Fibroblast of upper back skin (primary cell): ENCODE data around the gene EPHB2.
A peak's percentile ranks its signal among the peaks of the same experiment; 100 is the strongest.
"Not testable (repeated sequence)": the region's sequence is repeated elsewhere in the genome, so short reads cannot be mapped to it uniquely, and the experiment has no call there.

Experiments used
- DNase-seq: peaks from one replicate; pipeline ENCODE4 v3.0.0-alpha.2; 2013

EPHB2 gene

GRCh38 chr1:22920026-22920733 lies 209.5 kb downstream of the EPHB2 start:
- DNase-seq, result no peak

- DNase-seq, result no peak
Observed at GRCh38 chr1:22920734-22921451, 210.3 kb downstream of the EPHB2 start.

- no peak for DNase-seq
Observed at GRCh38 chr1:22921452-22922126, 210.9 kb downstream of the EPHB2 start.

- peak; percentile 19 for DNase-seq
Observed at GRCh38 chr1:22922640-22923039, 212.0 kb downstream of the EPHB2 start.

GRCh38 chr1:22925111-22925510 lies 214.5 kb downstream of the EPHB2 start:
- DNase-seq, result no peak

GRCh38 chr1:22930240-22930912 lies 219.7 kb downstream of the EPHB2 start:
- peak; percentile 32 for DNase-seq

GRCh38 chr1:22932803-22933470 lies 222.3 kb downstream of the EPHB2 start:
- no peak for DNase-seq

GRCh38 chr1:22935433-22935832 lies 224.8 kb downstream of the EPHB2 start:
- no peak for DNase-seq

- DNase-seq, result no peak
Observed at GRCh38 chr1:22936681-22937080, 226.0 kb downstream of the EPHB2 start.

- no peak for DNase-seq
Observed at GRCh38 chr1:22941257-22941656, 230.6 kb downstream of the EPHB2 start.

GRCh38 chr1:22944346-22945055 lies 233.9 kb downstream of the EPHB2 start:
- DNase-seq, result no peak

- not testable (repeated sequence) for DNase-seq
Observed at GRCh38 chr1:22945171-22945570, 234.5 kb downstream of the EPHB2 start.

GRCh38 chr1:22949822-22950331 lies 239.2 kb downstream of the EPHB2 start:
- DNase-seq, result no peak

- no peak for DNase-seq
Observed at GRCh38 chr1:22951796-22952195, 241.2 kb downstream of the EPHB2 start.

- no peak for DNase-seq
Observed at GRCh38 chr1:22952694-22953056, 242.0 kb downstream of the EPHB2 start.

GRCh38 chr1:22953057-22953739 lies 242.6 kb downstream of the EPHB2 start:
- no peak for DNase-seq

GRCh38 chr1:22953740-22954141 lies 243.1 kb downstream of the EPHB2 start:
- DNase-seq, result no peak

GRCh38 chr1:22955146-22955545 lies 244.5 kb downstream of the EPHB2 start:
- DNase-seq, result no peak

GRCh38 chr1:22957066-22957465 lies 246.4 kb downstream of the EPHB2 start:
- DNase-seq, result no peak

GRCh38 chr1:22958556-22958955 lies 247.9 kb downstream of the EPHB2 start:
- no peak for DNase-seq
